Measurements from ENCODE around the gene BIRC6.
"Not testable (repeated sequence)": the region's sequence is repeated elsewhere in the genome, so short reads cannot be mapped to it uniquely, and the experiment has no call there.

The BIRC6 gene

DNA sequence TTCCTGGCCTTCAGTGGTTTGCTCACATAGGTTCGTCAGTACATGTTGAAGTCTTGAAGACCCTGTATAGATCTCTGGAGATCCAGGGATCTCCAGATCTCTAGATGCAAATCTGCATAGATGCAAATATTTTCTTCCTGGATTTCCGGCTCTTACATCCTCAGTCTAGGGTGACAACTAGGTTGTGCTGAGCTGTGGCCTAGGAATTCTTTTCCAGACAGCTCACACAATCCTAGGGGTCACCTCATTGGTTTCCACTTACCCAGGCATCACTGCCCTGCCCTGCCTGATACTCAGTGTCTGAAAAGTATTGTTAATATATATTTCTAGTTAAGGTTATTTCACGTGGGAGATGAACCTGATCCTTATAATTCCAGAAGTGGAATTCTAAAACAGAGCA is 165.9 kb downstream of the BIRC6 start:
- no peak for DNase-seq

DNA sequence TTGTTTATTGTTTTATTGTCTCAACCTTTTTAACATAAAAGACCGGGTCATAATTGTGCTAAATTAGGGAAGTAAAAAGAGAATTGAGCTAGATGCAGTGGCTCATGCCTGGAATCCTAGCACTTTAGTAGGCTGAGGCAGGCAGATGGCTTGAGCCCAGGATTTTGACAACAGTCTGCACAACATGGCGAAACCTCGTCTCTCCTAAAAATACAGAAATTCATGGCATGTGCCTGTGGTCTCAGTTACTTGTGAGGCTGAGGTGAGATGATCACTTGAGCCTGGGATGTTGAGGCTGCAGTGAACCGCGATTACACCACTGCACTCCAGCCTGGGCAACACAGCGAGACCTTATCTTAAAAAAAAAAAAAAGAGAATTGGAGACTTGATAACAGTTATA is 166.9 kb downstream of the BIRC6 start:
- DNase-seq = no peak

GRCh38 chr2:32532341-32532740 is 175.5 kb downstream of the BIRC6 start:
- DNase-seq = no peak

- DNase-seq = no peak
These were observed 176.1 kb downstream of the BIRC6 start for GRCh38 chr2:32532961-32533360.

DNA sequence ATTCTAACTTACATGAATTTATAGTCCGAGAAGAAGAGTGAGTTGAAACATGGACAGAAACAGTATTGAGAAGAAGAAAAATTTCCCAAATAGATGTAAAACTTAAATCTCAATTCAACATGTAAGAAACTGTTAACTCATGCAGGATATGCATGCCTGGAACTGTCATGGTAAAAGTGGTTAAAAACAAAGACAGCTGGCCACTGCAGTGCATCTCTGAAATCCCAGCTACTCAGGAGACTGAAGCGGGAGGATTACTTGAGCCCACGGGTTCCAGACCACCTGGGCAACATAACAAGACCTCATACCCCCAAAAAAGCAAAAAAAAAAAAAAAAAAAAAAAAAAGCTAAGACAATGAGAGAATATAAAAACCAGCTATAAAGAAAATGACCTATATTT is 178.0 kb downstream of the BIRC6 start:
- no peak for DNase-seq

GRCh38 chr2:32538735-32539134 is 181.9 kb downstream of the BIRC6 start:
- DNase-seq = no peak

DNA sequence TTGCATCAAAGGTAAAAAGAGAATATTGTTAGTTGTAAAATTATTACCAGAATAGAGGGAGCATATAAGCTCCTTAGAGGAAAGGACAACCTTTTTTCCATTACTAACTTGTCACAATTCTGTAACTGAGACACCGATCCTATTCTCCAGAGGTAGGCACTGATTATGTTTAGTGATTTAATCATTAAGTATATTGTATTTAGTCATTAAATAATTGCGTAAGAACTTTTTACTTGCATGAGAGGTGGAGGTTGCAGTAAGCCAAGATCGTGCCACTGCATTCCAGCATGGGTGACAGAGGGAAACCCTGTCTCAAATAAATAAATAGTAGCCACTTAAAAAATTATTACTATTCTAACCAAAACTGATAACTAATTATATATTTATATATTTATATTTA is 195.7 kb downstream of the BIRC6 start:
- DNase-seq = not testable (repeated sequence)

DNA sequence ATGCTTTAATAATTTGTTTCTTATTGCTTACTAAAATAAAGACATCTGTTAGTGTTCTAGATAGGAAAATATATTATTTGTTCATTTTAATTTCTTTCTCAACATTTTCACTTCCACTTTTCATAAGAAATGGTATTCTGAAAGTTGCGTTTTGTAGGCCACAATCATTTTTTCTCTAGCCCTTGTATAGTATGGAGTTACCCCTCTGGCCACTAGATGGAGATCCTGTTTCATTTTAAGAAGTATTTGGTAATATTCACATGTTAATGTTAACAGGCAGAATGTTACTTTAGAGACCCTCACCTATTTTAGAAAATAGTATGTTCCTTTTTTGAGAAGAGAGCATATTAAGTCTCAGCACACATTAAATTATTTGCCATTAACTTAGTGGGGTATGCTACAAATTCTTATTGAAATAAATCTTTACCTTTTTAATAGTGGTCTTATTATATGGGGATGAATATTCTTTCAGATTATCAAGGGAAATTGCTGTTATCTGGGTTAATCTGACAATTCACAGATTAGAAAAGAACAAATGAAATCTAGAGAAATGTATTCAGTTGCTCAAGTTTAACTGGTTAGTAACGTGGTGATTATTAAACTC is 197.1 kb downstream of the BIRC6 start:
- no peak for DNase-seq

GRCh38 chr2:32558492-32558891 is 201.7 kb downstream of the BIRC6 start:
- DNase-seq = no peak

DNA sequence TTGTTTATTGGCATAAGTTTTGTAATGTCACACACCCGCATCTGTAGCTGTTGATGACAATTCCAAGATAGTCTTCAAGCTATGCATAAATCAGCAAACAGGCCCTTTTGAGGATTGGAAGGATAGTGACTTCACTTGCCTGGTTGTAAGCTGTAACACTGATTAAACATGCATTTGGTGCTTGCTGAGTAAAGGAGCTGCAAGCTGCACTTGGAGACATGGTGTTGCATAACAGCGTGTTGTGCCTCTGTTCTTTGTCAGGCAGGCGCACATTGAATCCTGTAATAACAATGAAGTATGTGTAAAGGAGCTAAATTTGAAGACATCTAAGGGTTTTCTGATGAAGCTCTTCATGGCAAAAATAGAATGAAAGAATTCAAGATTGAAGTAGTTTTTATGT is 202.3 kb downstream of the BIRC6 start:
- no peak for DNase-seq

GRCh38 chr2:32562906-32563305 is 206.1 kb downstream of the BIRC6 start:
- no peak for DNase-seq

GRCh38 chr2:32564417-32565035 is 207.7 kb downstream of the BIRC6 start:
- no peak for DNase-seq

GRCh38 chr2:32565902-32566301 is 209.1 kb downstream of the BIRC6 start:
- DNase-seq = no peak

DNA sequence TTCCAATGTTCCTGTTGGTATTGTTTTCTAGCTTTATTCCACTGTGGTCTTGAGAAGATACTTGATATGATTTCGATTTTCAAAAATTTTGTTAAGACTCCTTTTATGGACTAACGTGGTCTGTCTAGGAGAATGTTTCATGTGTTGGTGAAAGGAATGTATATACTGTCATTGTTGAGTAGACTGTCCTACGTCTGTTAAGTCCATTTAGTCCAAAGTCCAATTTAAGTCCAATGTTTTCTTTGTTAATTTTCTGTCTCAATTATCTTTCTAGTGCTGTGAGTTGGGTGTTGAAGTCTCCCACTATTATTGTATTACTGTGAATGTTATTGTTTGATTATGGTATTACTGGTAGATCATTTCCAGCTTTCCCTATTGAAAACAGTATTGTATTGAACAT is 215.2 kb downstream of the BIRC6 start:
- DNase-seq = no peak

GRCh38 chr2:32572737-32573136 is 215.9 kb downstream of the BIRC6 start:
- no peak for DNase-seq

DNA sequence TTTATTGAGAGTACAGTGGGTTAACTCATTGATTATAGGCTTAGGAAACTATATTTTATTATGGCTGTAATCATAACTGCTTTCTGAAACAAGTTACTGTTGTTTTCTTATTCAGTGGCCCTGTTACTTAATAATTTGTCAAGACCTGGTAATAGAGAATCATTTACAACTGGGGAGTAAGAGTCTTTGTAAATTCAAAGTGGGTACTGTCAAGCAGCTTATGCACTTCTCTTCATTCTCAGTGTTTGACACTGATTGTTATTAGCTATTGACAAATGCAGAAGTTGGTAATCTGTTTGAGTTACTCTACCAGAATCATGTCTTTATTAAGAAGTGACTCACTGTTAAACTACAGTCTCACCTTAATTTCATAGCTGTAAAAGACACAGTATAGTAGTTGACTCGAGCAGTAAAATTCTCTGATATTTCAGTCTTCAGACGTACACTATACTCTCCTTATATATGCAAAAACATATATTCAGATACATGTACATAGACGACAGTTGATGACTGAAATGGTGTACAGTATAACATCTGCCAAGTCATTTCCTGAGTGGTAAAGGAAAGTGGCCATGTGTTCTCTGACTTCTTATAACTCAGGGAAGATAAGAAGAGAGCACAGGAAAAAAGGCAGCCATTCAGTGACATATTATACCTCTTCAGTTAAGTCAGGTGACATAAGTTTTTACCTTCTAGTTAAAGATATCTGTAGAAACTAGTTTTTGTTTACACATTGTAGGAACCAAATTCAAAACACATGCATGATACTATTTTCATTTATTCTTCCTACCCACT is 235.0 kb downstream of the BIRC6 start:
- DNase-seq = no peak

DNA sequence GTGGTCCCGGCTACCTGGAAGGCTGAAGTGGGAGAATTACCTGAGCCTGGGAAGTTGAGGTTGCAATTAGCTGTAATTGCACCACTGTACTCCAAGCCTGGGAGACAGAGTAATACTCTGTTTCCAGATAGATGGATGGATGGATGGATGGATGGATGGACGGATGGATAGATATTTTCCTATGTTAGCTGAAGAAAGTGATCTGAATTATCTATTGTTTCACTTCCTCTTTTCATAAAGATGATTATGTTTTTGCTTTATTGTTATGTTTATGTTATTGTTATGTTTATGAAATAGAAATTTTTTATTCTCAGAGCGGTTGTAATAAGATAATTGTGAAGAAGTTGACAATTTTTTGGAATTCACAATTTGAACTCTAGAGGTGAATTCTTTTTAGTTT is 237.8 kb downstream of the BIRC6 start:
- no peak for DNase-seq

GRCh38 chr2:32611366-32611765 is 254.5 kb downstream of the BIRC6 start:
- DNase-seq = no peak

GRCh38 chr2:32611771-32612170 is 254.9 kb downstream of the BIRC6 start:
- no peak for DNase-seq

GRCh38 chr2:32614084-32614483 is 257.3 kb downstream of the BIRC6 start:
- no peak for DNase-seq

DNA sequence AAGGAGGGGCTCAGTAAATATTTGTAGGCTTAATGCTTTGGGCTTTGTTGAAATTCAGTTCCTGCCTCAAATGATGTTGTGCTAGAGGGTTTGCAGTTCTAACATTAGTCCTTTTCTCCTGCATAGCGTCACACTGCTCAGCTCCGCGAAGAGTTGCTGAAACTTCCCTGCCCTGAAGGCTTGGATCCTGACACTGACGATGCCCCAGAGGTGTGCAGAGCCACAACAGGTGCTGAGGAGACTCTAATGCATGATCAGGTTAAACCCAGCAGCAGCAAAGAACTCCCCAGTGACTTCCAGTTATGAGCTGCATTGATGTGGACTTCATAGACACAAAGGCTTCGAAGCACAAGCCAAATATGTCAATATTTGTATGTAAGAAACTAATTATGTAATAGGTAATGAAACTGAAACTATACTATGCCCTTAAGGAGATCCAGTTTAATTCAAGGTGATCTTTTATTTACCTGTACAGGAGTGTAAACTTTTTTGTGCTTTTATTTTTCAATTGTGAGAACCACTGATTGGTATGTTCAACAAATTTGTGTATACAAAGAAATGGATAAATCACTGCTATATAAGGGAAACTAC is 260.9 kb downstream of the BIRC6 start:
- no peak for DNase-seq

GRCh38 chr2:32622570-32623310 is 265.9 kb downstream of the BIRC6 start:
- no peak for DNase-seq

- DNase-seq = no peak
These were observed 266.5 kb downstream of the BIRC6 start for GRCh38 chr2:32623311-32623706.

All from stimulated activated CD4-positive, alpha-beta T cell treated with anti-CD3 and anti-CD28 coated beads, Interleukin-4, amount 100 ng/mL, for 1 hour (primary cell).